GM12873 (cell line): ENCODE measurements around the gene FARP1.

Experiments used
- CTCF ChIP-seq: IDR thresholded peaks from 2 replicates; pipeline ENCODE4 v1.5.1; 2012; ENCODE audit warnings: low read depth, mild to moderate bottlenecking, moderate library complexity, low read length, control low read depth; ENCODE audit not compliant: insufficient read depth; ENCODE audit errors: missing control alignments

The FARP1 gene

GRCh38 chr13:98265692-98266551, 123.0 kb downstream of the FARP1 start:
- TF ChIP-seq CTCF, result no peak

- no peak for TF ChIP-seq CTCF
These were observed 124.4 kb downstream of the FARP1 start for GRCh38 chr13:98267080-98267912.

GRCh38 chr13:98269386-98269785, 126.5 kb downstream of the FARP1 start:
- no peak for TF ChIP-seq CTCF

- TF ChIP-seq CTCF, result no peak
These were observed 127.9 kb downstream of the FARP1 start for GRCh38 chr13:98270819-98271218.

- no peak for TF ChIP-seq CTCF
These were observed 129.7 kb downstream of the FARP1 start for GRCh38 chr13:98272549-98272948.

GRCh38 chr13:98273067-98273823, 130.4 kb downstream of the FARP1 start:
- no peak for TF ChIP-seq CTCF
